T-helper 2 cell treated with Interferon-gamma antibody and Interleukin-4, amounts not matched to agents 5 μg/mL and 100 μg/mL, for 36 hours (primary cell): ENCODE results near the gene MALL.
"Not testable (repeated sequence)": the region's sequence is repeated elsewhere in the genome, so short reads cannot be mapped to it uniquely, and the experiment has no call there.

Experiments
- DNase-seq: peaks from one replicate; pipeline ENCODE4 v3.0.0; 2021; ENCODE audit warnings: low spot score
- H3K27ac Mint-ChIP-seq: one replicate; pipeline ENCODE4 v1.8.0; 2021; ENCODE audit warnings: mild to moderate bottlenecking, mixed read lengths
- H3K27me3 Mint-ChIP-seq: one replicate; pipeline ENCODE4 v1.8.0; 2021; ENCODE audit warnings: low read depth, mixed read lengths
- H3K36me3 Mint-ChIP-seq: one replicate; pipeline ENCODE4 v1.8.0; 2021; ENCODE audit warnings: low read depth, mixed read lengths
- H3K4me1 Mint-ChIP-seq: one replicate; pipeline ENCODE4 v1.8.0; 2021; ENCODE audit warnings: low read depth, mixed read lengths
- H3K4me3 Mint-ChIP-seq: one replicate; pipeline ENCODE4 v1.8.0; 2022; ENCODE audit warnings: mild to moderate bottlenecking, moderate library complexity, mixed read lengths
- H3K9me3 Mint-ChIP-seq: one replicate; pipeline ENCODE4 v1.8.0; 2021; ENCODE audit warnings: mixed read lengths

The MALL gene

GRCh38 chr2:110115291-110116032, at the start of gene MALL:
TSS of gene MALL (minus strand) at chr2:110115822. CDS start at chr2:110115792, 30 bp downstream.
- Mint-ChIP-seq H3K9me3 (no peaks in the 10 kb centered on the region), H3K4me3 (peak within 1 kb of the TSS; percentile 19), H3K4me1 (peaks cover 6% of the 10 kb centered on the region), H3K36me3 (no peaks in the 10 kb centered on the region), H3K27ac (no peak within 1 kb of the TSS), H3K27me3 (peaks cover 63% of the 10 kb centered on the region)
- no peak for DNase-seq

- Mint-ChIP-seq H3K36me3 (peaks cover 3% of the 10 kb centered on the region), H3K4me3 (no peak overlapping the region), H3K27me3 (peaks cover 9% of the 10 kb centered on the region), H3K27ac (no peak overlapping the region), H3K9me3 (peaks cover 8% of the 10 kb centered on the region), H3K4me1 (peaks cover 4% of the 10 kb centered on the region)
- DNase-seq, result peak; percentile 15
These were observed 41.7 kb upstream of the MALL start for GRCh38 chr2:110157153-110157793.

DNA sequence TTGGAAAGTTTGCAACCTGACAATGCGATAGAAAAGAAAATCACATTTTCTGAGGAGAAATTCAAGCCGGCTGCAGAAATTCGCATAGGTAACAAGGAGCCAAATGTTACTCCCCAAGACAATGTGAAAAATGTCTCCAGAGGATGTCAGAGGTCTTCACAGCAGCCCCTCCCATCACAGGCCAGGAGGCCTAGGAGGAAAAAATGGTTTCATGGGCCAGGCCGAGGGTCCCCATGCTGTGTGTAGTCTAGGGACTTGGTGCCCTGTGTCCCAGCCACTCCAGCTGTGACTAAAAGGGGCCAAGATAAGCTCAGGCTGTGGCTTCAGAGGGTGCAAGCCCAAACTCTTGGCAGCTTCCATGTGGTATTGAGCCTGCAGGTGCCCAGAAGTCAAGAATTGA, 39.2 kb upstream of the MALL start:
- not testable (repeated sequence) for H3K36me3 Mint-ChIP-seq, DNase-seq, H3K9me3 Mint-ChIP-seq, H3K4me1 Mint-ChIP-seq, H3K27ac Mint-ChIP-seq, H3K27me3 Mint-ChIP-seq, H3K4me3 Mint-ChIP-seq

- not testable (repeated sequence) for H3K4me3 Mint-ChIP-seq, H3K4me1 Mint-ChIP-seq, H3K27ac Mint-ChIP-seq, DNase-seq, H3K36me3 Mint-ChIP-seq, H3K9me3 Mint-ChIP-seq, H3K27me3 Mint-ChIP-seq
These were observed 38.6 kb upstream of the MALL start for GRCh38 chr2:110154188-110154587.

- Mint-ChIP-seq H3K27me3 (peaks cover 6% of the 10 kb centered on the region), H3K9me3 (peaks cover 8% of the 10 kb centered on the region), H3K36me3 (peaks cover 3% of the 10 kb centered on the region), H3K4me3 (no peak overlapping the region), H3K27ac (no peak overlapping the region), H3K4me1 (peaks cover 7% of the 10 kb centered on the region)
- DNase-seq, result no peak
These were observed 37.8 kb upstream of the MALL start for GRCh38 chr2:110153416-110153815.

- Mint-ChIP-seq H3K27me3 (peaks cover 4% of the 10 kb centered on the region), H3K36me3 (peaks cover 3% of the 10 kb centered on the region), H3K4me3 (no peak overlapping the region), H3K4me1 (peaks cover 7% of the 10 kb centered on the region), H3K27ac (no peak overlapping the region), H3K9me3 (peaks cover 8% of the 10 kb centered on the region)
- no peak for DNase-seq
These were observed 37.3 kb upstream of the MALL start for GRCh38 chr2:110152943-110153342.

GRCh38 chr2:110149330-110150220, 34.0 kb upstream of the MALL start:
- peaks cover 3% of the 10 kb centered on the region for H3K36me3 Mint-ChIP-seq
- H3K9me3 Mint-ChIP-seq, result peaks cover 7% of the 10 kb centered on the region

DNA sequence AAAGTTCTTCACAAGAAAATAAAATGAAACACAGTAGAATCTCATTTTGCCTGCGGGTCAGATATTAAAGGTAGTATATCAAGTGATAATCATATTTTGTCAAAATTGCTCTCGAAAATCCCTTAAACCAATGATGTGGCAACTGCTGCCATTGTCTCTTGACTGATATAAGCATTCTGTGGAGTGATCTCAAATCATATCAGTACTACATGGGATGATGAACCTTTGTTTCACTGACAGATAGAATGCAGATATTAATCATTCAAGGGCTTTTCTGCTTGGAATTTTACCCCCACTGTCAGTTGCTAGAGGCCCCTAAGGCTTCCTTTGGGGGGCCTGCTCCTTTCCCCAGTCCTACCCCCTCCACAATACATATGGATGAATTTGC, 31.3 kb upstream of the MALL start:
- Mint-ChIP-seq H3K9me3 (no peaks in the 10 kb centered on the region), H3K36me3 (no peaks in the 10 kb centered on the region), H3K27me3 (no peaks in the 10 kb centered on the region), H3K4me1 (peaks cover 5% of the 10 kb centered on the region), H3K4me3 (no peak overlapping the region), H3K27ac (no peak overlapping the region)
- no peak for DNase-seq

More at GRCh38 chr2:110149330-110150220, 34.0 kb upstream of the MALL start:
- DNase-seq, result peak; percentile 43
- H3K4me1 Mint-ChIP-seq, result peaks cover 3% of the 10 kb centered on the region
- H3K4me3 Mint-ChIP-seq, result no peak overlapping the region
- no peaks in the 10 kb centered on the region for H3K27me3 Mint-ChIP-seq
- no peak overlapping the region for H3K27ac Mint-ChIP-seq

- Mint-ChIP-seq H3K27ac (no peak overlapping the region), H3K9me3 (no peaks in the 10 kb centered on the region), H3K4me1 (peaks cover 5% of the 10 kb centered on the region), H3K36me3 (no peaks in the 10 kb centered on the region), H3K4me3 (no peak overlapping the region), H3K27me3 (no peaks in the 10 kb centered on the region)
- no peak for DNase-seq
These were observed 30.7 kb upstream of the MALL start for GRCh38 chr2:110146183-110146944.

DNA sequence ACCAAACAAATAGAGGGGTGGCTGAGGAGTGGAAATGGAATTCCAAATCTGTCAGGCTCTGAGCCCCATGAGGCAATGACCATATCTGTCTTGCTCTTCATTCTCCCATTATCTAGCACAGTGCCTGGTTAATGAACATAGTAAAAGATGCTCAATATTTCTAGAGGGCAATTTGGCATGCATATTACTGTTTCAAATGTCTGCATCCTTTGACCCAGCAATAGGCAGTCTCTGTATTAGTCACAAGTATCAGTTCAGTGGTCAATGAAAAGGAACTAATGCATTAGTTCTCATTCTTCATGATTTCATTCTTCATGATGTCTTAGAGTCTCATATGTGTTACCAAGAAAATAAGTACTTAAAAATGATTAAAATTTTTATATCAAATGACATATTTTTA, 28.4 kb upstream of the MALL start:
- Mint-ChIP-seq H3K4me3 (no peak overlapping the region), H3K27ac (no peak overlapping the region), H3K27me3 (no peaks in the 10 kb centered on the region), H3K4me1 (peaks cover 2% of the 10 kb centered on the region), H3K36me3 (no peaks in the 10 kb centered on the region), H3K9me3 (no peaks in the 10 kb centered on the region)
- no peak for DNase-seq

DNA sequence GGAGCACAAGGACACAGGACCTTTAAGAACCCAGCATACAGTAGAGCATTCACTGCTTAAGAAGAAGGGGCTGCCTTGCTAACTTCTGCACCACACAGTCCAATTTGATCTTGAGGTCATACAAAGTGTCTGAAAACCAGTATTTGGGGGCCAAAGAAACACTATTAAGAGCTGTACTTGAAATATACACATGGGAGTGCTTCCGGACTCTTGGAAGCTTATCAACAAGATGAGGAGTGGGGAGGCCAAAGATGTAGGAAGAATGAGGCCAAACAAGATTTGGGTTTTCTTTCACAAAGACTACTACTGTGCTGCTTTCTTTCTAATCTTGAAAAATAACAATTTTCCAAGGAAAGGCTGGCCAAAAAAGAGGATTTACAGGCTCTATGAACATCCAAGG, 24.8 kb upstream of the MALL start:
- H3K27me3 Mint-ChIP-seq, result no peaks in the 10 kb centered on the region
- peaks cover 2% of the 10 kb centered on the region for H3K4me1 Mint-ChIP-seq
- H3K4me3 Mint-ChIP-seq, result no peak overlapping the region
- no peaks in the 10 kb centered on the region for H3K36me3 Mint-ChIP-seq
- no peak overlapping the region for H3K27ac Mint-ChIP-seq
- H3K9me3 Mint-ChIP-seq, result no peaks in the 10 kb centered on the region
- no peak for DNase-seq

DNA sequence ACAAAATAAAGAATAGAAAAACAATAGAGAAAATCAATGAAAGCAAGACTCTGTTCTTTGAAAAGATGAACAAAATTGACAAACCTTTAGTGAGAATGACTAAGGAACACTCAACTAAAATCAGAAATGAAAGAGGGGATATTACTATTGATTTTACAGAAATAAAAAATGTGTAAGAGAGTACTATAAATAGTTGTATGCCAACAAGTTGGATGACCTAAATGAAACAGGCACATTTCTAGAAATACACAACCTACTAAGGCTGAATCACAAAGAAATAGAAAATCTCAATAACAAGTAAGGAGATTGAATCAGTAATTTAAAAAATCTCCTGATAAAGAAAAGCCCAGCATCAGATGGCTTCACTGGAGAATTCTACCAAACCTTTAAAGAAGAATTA, 18.4 kb upstream of the MALL start:
- no peaks in the 10 kb centered on the region for H3K27me3 Mint-ChIP-seq
- no peaks in the 10 kb centered on the region for H3K4me1 Mint-ChIP-seq
- no peak overlapping the region for H3K27ac Mint-ChIP-seq
- H3K4me3 Mint-ChIP-seq, result no peak overlapping the region
- no peak for DNase-seq
- H3K36me3 Mint-ChIP-seq, result peaks cover 1% of the 10 kb centered on the region
- peaks cover 12% of the 10 kb centered on the region for H3K9me3 Mint-ChIP-seq

DNA sequence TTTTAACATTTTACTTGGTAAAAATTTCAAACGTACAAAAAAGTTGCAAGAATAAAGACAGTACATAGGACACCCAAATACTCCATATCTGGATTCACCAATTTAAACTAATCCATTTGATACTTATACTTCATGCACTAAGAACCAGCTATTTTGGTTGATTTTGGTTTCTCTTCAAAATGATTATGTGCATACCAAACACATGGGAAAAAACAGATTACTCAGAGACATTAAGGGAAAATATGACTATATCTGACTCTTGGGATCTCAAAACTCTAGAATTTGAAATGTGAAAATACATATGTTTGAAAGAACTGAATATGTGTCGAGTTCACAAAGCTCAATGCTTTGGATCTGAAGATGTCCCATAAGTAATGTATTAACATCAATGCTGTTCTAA, 15.5 kb upstream of the MALL start:
- H3K27ac Mint-ChIP-seq, result no peak overlapping the region
- H3K4me1 Mint-ChIP-seq, result no peaks in the 10 kb centered on the region
- no peak overlapping the region for H3K4me3 Mint-ChIP-seq
- H3K36me3 Mint-ChIP-seq, result peaks cover 1% of the 10 kb centered on the region
- DNase-seq, result no peak
- no peaks in the 10 kb centered on the region for H3K27me3 Mint-ChIP-seq
- peaks cover 12% of the 10 kb centered on the region for H3K9me3 Mint-ChIP-seq
